EH (cell line): ENCODE measurements around the gene CDKL1.
A peak's percentile ranks its signal among the peaks of the same experiment; 100 is the strongest.
"Not testable (repeated sequence)": the region's sequence is repeated elsewhere in the genome, so short reads cannot be mapped to it uniquely, and the experiment has no call there.

Experiments
- DNase-seq: peaks from one replicate; pipeline ENCODE4 v3.0.0-alpha.2; 2015; ENCODE audit warnings: low read depth

The CDKL1 gene

GRCh38 chr14:50387548-50387947, 9.1 kb downstream of the CDKL1 start:
- no peak for DNase-seq

- DNase-seq = no peak
Observed at GRCh38 chr14:50383618-50384225, 13.0 kb downstream of the CDKL1 start.

GRCh38 chr14:50381823-50382287, 14.8 kb downstream of the CDKL1 start:
- no peak for DNase-seq

GRCh38 chr14:50381008-50381407, 15.7 kb downstream of the CDKL1 start:
- DNase-seq = no peak

- DNase-seq = no peak
Observed at GRCh38 chr14:50380455-50380854, 16.2 kb downstream of the CDKL1 start.

- no peak for DNase-seq
Observed at GRCh38 chr14:50379563-50379962, 17.1 kb downstream of the CDKL1 start.

- no peak for DNase-seq
Observed at GRCh38 chr14:50377550-50378085, 19.1 kb downstream of the CDKL1 start.

GRCh38 chr14:50375760-50376159, 20.9 kb downstream of the CDKL1 start:
- no peak for DNase-seq

GRCh38 chr14:50373959-50374358, 22.7 kb downstream of the CDKL1 start:
- DNase-seq = no peak

- DNase-seq = no peak
Observed at GRCh38 chr14:50371546-50371945, 25.1 kb downstream of the CDKL1 start.

GRCh38 chr14:50366589-50366988, 30.1 kb downstream of the CDKL1 start:
- DNase-seq = no peak

GRCh38 chr14:50366115-50366514, 30.6 kb downstream of the CDKL1 start:
- no peak for DNase-seq

- not testable (repeated sequence) for DNase-seq
Observed at GRCh38 chr14:50365572-50365971, 31.1 kb downstream of the CDKL1 start.

GRCh38 chr14:50364792-50365191, 31.9 kb downstream of the CDKL1 start:
- no peak for DNase-seq

- peak; percentile 38 for DNase-seq
Observed at GRCh38 chr14:50363714-50364111, 33.0 kb downstream of the CDKL1 start.

GRCh38 chr14:50362764-50363713, 33.6 kb downstream of the CDKL1 start:
- peak; percentile 49 for DNase-seq

- DNase-seq = not testable (repeated sequence)
Observed at GRCh38 chr14:50361473-50362403, 34.9 kb downstream of the CDKL1 start.

- no peak for DNase-seq
Observed at GRCh38 chr14:50360851-50361250, 35.8 kb downstream of the CDKL1 start.

- DNase-seq = no peak
Observed at GRCh38 chr14:50360093-50360492, 36.6 kb downstream of the CDKL1 start.

- DNase-seq = no peak
Observed at GRCh38 chr14:50359631-50360030, 37.0 kb downstream of the CDKL1 start.

- no peak for DNase-seq
Observed at GRCh38 chr14:50357753-50358395, 38.8 kb downstream of the CDKL1 start.
